DOHH2 (cell line): Measurements from ENCODE around the gene HSPB7.
"Not testable (repeated sequence)": the region's sequence is repeated elsewhere in the genome, so short reads cannot be mapped to it uniquely, and the experiment has no call there.

Experiments used
- H3F3A ChIP-seq: fragments of 200-600 bp; sonication (generic), shearing (Covaris generic); 2 replicates; pipeline ENCODE4 v1.6.0; 2016; ENCODE audit warnings: antibody characterized with exemption, mild to moderate bottlenecking; ENCODE audit not compliant: control insufficient read depth, insufficient read depth
- H3K27ac ChIP-seq: fragments of 200-600 bp; sonication (generic); 2 replicates; pipeline ENCODE4 v1.5.1; 2014; ENCODE audit warnings: low read depth, mild to moderate bottlenecking, low read length, moderate library complexity
- H3K27me3 ChIP-seq: fragments of 200-600 bp; sonication (generic); 2 replicates; pipeline ENCODE4 v1.6.1; 2014; ENCODE audit warnings: mild to moderate bottlenecking, low read length, mixed read lengths; ENCODE audit not compliant: control insufficient read depth
- H3K36me3 ChIP-seq: fragments of 200-600 bp; sonication (generic); 2 replicates; pipeline ENCODE4 v1.6.1; 2014; ENCODE audit warnings: mild to moderate bottlenecking, low read length, moderate library complexity, mixed read lengths; ENCODE audit not compliant: control insufficient read depth
- H3K4me1 ChIP-seq: fragments of 200-600 bp; sonication (generic); 2 replicates; pipeline ENCODE4 v1.6.1; 2014; ENCODE audit warnings: mild to moderate bottlenecking, low read length, mixed read lengths; ENCODE audit not compliant: control insufficient read depth
- H3K4me2 ChIP-seq: fragments of 200-600 bp; sonication (generic); 2 replicates; pipeline ENCODE4 v1.6.0; 2014; ENCODE audit warnings: mild to moderate bottlenecking, low read length, moderate library complexity
- H3K4me3 ChIP-seq: fragments of 200-600 bp; sonication (generic); 2 replicates; pipeline ENCODE4 v1.5.1; 2014; ENCODE audit warnings: mild to moderate bottlenecking, low read length, mixed read lengths
- H3K79me2 ChIP-seq: fragments of 200-600 bp; sonication (generic); 2 replicates; pipeline ENCODE4 v1.6.1; 2014; ENCODE audit warnings: mild to moderate bottlenecking, low read length, mixed read lengths; ENCODE audit not compliant: control insufficient read depth
- H3K9me2 ChIP-seq: fragments of 200-600 bp; sonication (generic); replicated peaks from 2 replicates; pipeline ENCODE4 v1.6.1; 2014; ENCODE audit warnings: mild to moderate bottlenecking, low read length, mixed read lengths; ENCODE audit not compliant: control insufficient read depth
- H3K9me3 ChIP-seq: fragments of 200-600 bp; sonication (generic); 2 replicates; pipeline ENCODE4 v1.6.1; 2014; ENCODE audit warnings: antibody characterized with exemption, low read length, mixed read lengths; ENCODE audit not compliant: control insufficient read depth, insufficient read depth
- H4K20me1 ChIP-seq: fragments of 200-600 bp; sonication (generic); 2 replicates; pipeline ENCODE4 v1.6.0; 2014; ENCODE audit warnings: low read depth, mild to moderate bottlenecking, antibody characterized with exemption, low read length, moderate library complexity; ENCODE audit not compliant: control insufficient read depth, insufficient read depth
- EZH2phosphoT487 ChIP-seq: fragments of 200-600 bp; sonication (generic); IDR thresholded peaks from 2 replicates; pipeline ENCODE4 v1.6.1; 2017; ENCODE audit warnings: borderline replicate concordance, mild to moderate bottlenecking, antibody characterized with exemption, low read length, moderate library complexity, mixed read lengths
- TF ChIP-seq, protein P1 (sequence below): fragments of 200-600 bp; sonication (generic); IDR thresholded peaks from one replicate; pipeline ENCODE4 v1.5.1; 2014; ENCODE audit warnings: antibody characterized with exemption, mild to moderate bottlenecking, low read depth, low read length; ENCODE audit not compliant: poor library complexity, severe bottlenecking

HSPB7 gene

DNA sequence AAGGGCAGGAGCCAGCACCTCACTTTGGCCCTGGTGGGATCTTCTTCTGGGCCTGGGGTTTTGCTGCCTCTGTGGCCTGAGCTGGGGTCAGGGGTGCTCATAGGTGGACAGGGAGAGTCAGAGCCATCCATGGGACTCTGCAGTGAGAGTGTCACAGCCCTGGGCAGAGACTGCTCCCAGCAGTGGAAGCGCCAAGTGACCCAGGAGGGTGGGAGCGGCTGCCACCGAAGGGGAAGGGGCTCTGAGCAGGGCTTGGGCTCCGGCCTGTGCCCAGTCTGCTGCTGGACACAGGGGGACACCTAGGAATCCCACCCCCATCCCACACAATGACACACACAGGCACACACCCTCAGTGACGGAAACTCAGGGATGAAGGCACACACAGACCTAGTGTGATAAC, 26.1 kb upstream of the HSPB7 start:
- no peaks in the 10 kb centered on the region for H3K4me1 ChIP-seq
- no peaks in the 10 kb centered on the region for H3K79me2 ChIP-seq
- no peaks in the 10 kb centered on the region for H4K20me1 ChIP-seq
- H3K9me3 ChIP-seq = no peaks in the 10 kb centered on the region
- no peak overlapping the region for H3K4me2 ChIP-seq
- no peak overlapping the region for H3K27ac ChIP-seq
- H3F3A ChIP-seq = no peaks in the 10 kb centered on the region
- TF ChIP-seq EZH2phosphoT487 = no peak
- TF ChIP-seq, protein P1, sequence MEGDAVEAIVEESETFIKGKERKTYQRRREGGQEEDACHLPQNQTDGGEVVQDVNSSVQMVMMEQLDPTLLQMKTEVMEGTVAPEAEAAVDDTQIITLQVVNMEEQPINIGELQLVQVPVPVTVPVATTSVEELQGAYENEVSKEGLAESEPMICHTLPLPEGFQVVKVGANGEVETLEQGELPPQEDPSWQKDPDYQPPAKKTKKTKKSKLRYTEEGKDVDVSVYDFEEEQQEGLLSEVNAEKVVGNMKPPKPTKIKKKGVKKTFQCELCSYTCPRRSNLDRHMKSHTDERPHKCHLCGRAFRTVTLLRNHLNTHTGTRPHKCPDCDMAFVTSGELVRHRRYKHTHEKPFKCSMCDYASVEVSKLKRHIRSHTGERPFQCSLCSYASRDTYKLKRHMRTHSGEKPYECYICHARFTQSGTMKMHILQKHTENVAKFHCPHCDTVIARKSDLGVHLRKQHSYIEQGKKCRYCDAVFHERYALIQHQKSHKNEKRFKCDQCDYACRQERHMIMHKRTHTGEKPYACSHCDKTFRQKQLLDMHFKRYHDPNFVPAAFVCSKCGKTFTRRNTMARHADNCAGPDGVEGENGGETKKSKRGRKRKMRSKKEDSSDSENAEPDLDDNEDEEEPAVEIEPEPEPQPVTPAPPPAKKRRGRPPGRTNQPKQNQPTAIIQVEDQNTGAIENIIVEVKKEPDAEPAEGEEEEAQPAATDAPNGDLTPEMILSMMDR = no peak
- H3K4me3 ChIP-seq = no peak overlapping the region
- H3K27me3 ChIP-seq = no peaks in the 10 kb centered on the region; the same call in 1 of the 2 replicates
- no peaks in the 10 kb centered on the region for H3K36me3 ChIP-seq
- H3K9me2 ChIP-seq = no peaks in the 10 kb centered on the region

- TF ChIP-seq, protein P1 = no peak
- TF ChIP-seq EZH2phosphoT487 = no peak
- Histone ChIP-seq H3K27ac (no peak within 1 kb of the TSS), H3K36me3 (no peaks in the 10 kb centered on the region), H3K9me2 (no peaks in the 10 kb centered on the region), H3F3A (no peaks in the 10 kb centered on the region), H3K4me2 (no peak within 1 kb of the TSS), H3K4me3 (no peak within 1 kb of the TSS), H3K79me2 (no peaks in the 10 kb centered on the region), H3K9me3 (no peaks in the 10 kb centered on the region), H4K20me1 (no peaks in the 10 kb centered on the region), H3K27me3 (no peaks in the 10 kb centered on the region; the same call in 1 of the 2 replicates), H3K4me1 (no peaks in the 10 kb centered on the region)
Measured at GRCh38 chr1:16043521-16043920, 25.7 kb upstream of the HSPB7 start, which contains the start of gene CLCNKB. CLCNKB (plus strand) TSS chr1:16043782; CDS start chr1:16044493, 711 bp downstream.

DNA sequence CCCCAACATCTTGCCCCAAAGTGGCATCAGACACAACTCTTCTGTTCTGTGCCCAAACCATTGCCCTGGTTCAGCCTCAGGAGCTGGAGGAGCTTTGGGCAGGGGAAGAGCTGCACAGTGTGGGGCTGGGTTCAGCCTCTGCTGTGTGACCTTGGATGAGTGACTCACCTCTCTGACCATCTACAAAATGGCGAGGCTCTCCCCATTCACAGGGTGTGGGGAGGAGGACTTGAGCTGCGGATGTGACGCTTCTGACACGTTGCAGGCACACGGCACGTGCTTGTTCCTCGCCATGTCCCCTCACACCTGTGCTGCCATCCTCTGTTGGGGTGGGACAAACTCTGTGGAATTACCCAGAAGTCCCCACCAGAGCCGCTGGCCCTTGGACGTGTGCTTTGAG, 24.8 kb upstream of the HSPB7 start:
- not testable (repeated sequence) for H3K27ac ChIP-seq, H3F3A ChIP-seq, H3K4me3 ChIP-seq, H3K9me2 ChIP-seq, H4K20me1 ChIP-seq, H3K36me3 ChIP-seq, H3K4me1 ChIP-seq, H3K9me3 ChIP-seq, H3K4me2 ChIP-seq, H3K79me2 ChIP-seq, H3K27me3 ChIP-seq

- Histone ChIP-seq H3K9me3 (no peaks in the 10 kb centered on the region), H3F3A (no peaks in the 10 kb centered on the region), H3K27ac (no peak overlapping the region), H4K20me1 (no peaks in the 10 kb centered on the region), H3K9me2 (no peaks in the 10 kb centered on the region), H3K4me2 (no peak overlapping the region), H3K79me2 (no peaks in the 10 kb centered on the region), H3K27me3 (no peaks in the 10 kb centered on the region; the same call in 1 of the 2 replicates), H3K36me3 (no peaks in the 10 kb centered on the region), H3K4me3 (no peak overlapping the region), H3K4me1 (no peaks in the 10 kb centered on the region)
- TF ChIP-seq, protein P1 = peak; percentile 57
- TF ChIP-seq EZH2phosphoT487 = no peak
Measured at GRCh38 chr1:16042096-16042495, 24.3 kb upstream of the HSPB7 start.
